Inferior parietal cortex (tissue), 1 donor: ENCODE measurements around the gene UBE2E2.

Experiments used
- DNase-seq: peaks from one replicate; pipeline ENCODE4 v3.0.0-alpha.2; 2016; ENCODE audit errors: extremely low spot score

UBE2E2 gene

GRCh38 chr3:23276913-23277658 lies 74.0 kb downstream of the UBE2E2 start:
- DNase-seq: no peak

- DNase-seq: no peak
These were observed 74.6 kb downstream of the UBE2E2 start for GRCh38 chr3:23277688-23278087.

GRCh38 chr3:23283625-23284024 lies 80.5 kb downstream of the UBE2E2 start:
- no peak for DNase-seq

GRCh38 chr3:23288286-23288685 lies 85.2 kb downstream of the UBE2E2 start:
- no peak for DNase-seq

GRCh38 chr3:23288715-23289114 lies 85.6 kb downstream of the UBE2E2 start:
- DNase-seq: no peak

- DNase-seq: no peak
These were observed 89.3 kb downstream of the UBE2E2 start for GRCh38 chr3:23292432-23292831.

- no peak for DNase-seq
These were observed 91.8 kb downstream of the UBE2E2 start for GRCh38 chr3:23294770-23295387.

- DNase-seq: no peak
These were observed 98.7 kb downstream of the UBE2E2 start for GRCh38 chr3:23301819-23302218.

GRCh38 chr3:23302271-23302670 lies 99.1 kb downstream of the UBE2E2 start:
- DNase-seq: no peak

- DNase-seq: no peak
These were observed 100.6 kb downstream of the UBE2E2 start for GRCh38 chr3:23303601-23304217.

GRCh38 chr3:23304424-23304823 lies 101.3 kb downstream of the UBE2E2 start:
- no peak for DNase-seq

GRCh38 chr3:23308986-23309625 lies 106.0 kb downstream of the UBE2E2 start:
- DNase-seq: no peak

- DNase-seq: peak; percentile 40
These were observed 109.7 kb downstream of the UBE2E2 start for GRCh38 chr3:23312866-23313265.

- DNase-seq: no peak
These were observed 112.0 kb downstream of the UBE2E2 start for GRCh38 chr3:23314981-23315762.

- no peak for DNase-seq
These were observed 113.8 kb downstream of the UBE2E2 start for GRCh38 chr3:23316924-23317323.

GRCh38 chr3:23319366-23320312 lies 116.5 kb downstream of the UBE2E2 start:
- no peak for DNase-seq

- no peak for DNase-seq
These were observed 117.8 kb downstream of the UBE2E2 start for GRCh38 chr3:23320586-23321570.

- DNase-seq: no peak
These were observed 121.6 kb downstream of the UBE2E2 start for GRCh38 chr3:23324745-23325144.

- no peak for DNase-seq
These were observed 122.4 kb downstream of the UBE2E2 start for GRCh38 chr3:23325466-23326065.
